CD4-positive, alpha-beta T cell treated with Interleukin-15 for 1 hour (primary cell): ENCODE results near the gene NFYC.

Experiments used
- DNase-seq: peaks from one replicate; pipeline ENCODE4 v3.0.0-alpha.2; 2020

Gene NFYC

DNA sequence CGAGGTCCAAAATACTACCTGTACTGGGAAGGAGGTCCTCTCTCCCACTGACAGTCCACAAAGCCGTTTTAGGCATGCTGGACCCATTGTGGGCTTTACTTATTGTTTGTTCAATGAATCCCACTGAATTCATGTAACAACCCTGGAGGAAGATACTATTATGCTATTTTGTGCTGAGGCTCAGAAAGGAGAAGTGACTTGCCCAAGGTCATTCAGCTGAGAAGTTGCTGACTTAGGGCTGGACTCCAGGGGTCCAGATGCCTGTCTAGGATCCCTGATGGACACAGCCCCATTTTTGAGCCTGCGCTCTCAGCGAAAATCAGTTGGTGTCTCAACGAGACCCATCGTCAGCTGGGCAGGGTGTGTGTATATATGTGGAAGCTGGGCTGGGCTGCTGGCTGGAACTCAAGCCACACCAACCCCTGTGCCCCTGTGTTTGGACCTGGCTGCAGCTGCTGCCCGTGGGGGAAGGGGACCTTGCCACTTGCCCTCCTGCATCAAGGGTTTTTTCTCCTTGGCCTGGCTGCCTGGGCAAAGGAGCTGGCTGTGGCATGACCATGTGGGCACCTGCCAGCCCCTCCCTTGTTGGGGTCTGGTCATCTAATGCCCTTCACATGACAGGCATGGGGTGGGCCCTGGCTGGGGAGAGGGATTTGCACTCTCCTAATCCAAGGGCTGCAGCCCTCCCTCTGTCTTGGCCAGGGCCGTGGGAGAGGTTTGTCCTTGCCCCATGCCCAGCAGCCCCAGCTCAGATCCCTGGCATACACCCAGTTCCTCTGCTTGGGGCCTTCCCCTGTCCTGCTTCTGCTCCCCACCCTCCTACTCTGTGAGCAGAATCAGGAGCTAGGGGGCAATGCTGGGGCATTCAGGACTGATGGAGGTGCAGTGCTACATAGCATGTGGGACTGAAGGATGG lies 107.1 kb downstream of the NFYC start:
- DNase-seq: no peak

DNA sequence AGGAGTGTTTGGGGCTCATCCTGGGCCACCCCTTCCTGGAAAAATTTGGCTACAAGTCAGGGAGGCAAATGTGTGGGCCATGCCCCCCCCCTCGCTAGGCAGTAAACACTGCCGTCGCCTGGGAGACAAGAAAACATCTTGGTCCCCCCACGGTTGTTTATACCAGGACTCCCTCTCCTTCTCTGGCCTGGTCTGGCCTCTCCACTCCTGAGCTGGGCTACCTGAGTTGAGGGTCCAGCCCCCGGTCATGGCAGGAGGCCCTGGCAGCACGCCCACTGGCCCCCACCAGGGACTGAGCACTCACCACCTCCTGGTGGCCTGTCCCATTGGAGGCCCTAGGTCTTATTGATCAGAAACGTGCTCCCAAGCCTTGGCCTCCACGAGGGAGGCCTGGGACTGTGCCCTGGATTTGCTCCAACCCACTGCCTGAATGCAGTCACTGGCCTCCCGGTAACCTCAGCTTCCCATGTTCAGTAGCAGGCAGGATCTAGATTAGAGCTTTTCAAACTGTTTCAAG lies 107.9 kb downstream of the NFYC start:
- no peak for DNase-seq

DNA sequence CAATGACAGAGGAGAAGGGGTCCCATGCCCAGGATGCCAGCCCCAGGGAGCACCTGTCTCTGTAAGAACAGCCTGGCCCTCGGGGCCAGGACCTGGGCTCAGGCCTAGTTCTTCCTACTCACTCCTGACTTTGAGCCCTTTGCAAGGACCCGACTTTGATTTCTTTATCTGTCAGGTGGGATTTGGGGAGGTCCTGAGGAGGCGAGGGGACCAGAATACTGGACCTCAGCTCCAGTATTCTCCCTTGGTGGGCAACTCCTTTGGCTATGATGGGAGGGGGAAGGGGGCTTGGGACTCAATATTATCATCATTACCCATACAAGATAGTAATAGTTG lies 110.2 kb downstream of the NFYC start:
- no peak for DNase-seq

DNA sequence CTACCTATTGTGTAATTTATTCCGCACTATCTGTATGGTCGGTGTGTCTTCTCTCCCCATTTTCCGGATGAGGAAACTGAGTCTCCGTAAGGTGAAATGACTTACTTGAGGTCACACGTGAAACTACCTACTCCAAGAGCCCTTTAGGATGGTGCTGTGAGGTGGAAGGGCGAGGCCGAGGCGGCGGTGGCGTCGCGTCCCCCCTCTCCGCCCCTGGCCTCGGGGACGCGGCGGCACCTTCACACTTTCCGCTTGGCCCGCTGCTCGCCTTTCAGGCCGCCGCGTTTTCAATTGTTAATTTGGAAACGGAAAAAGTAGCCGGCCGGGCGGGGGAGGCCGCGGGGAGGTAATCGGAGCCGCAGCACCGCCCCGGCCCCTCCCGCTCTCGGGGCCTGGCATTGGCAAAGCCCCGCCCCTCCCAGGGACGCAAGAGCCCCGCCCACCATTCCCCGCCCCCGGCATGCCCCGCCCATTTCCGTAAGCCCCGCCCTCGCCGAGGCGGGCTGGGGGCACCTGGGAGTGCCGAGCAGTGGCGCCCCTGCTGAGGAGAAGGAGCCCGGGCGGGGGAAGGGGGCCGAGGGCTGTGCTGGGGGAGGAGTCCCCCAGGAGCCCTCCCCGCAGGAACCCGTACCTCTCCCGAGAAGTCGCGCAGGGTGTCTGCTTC lies 110.7 kb downstream of the NFYC start:
- DNase-seq: peak; percentile 89

DNA sequence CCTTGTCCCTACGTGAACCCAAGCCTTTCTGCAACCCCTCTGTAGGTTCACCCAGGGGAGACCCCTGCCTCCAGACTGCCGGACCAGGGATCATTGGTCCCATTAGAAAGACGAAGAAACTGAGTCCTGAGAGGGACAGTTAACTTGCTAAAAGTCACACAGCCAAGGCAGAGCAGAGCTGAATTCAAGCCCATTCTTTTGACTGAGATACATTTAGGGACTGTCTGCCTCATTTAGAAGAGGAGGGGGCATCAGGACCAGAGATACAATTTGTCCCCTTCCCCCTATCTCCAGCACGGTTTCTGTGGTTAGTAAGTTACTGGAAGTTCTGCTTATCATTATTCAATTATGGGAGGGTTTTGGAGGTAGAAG lies 111.2 kb downstream of the NFYC start:
- DNase-seq: no peak

DNA sequence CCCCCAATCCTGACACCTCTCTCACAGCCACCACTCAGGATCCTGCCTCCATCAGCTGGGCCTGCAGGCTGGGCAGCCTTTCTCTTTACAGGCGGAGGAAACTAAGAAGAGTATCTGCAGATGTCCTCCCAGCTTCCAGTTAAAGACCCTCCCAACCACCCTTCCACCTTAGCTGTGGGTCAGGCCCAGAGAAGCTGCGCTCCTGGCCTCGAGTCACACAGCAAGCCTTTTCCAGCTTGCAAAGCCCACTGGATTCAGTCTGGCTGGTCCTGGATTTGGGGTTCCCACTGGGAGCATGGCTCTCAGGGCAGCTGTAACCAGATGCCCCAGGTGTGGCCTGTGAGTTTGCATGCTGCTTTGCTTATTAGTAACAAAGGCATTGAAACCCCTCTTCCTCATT lies 111.9 kb downstream of the NFYC start:
- DNase-seq: no peak

DNA sequence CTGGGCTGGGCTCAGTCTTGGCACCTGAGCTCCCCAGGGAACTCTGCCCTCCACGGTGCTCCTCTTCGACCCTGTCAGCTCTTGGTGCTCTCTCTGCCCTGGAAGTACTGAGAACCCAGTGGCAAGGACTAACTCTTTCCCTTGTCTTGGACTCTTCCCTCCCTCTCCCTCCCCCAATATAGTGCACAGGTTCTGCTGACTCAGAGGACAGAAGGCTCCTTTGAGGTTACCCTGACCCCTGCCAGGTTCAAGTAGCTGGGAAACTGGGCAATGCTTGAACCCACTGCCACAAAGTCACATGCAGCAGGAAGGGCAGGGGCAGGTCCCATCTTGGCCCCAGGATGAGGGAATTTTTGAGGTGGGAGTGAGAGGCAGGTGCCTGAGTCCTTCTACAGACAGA lies 112.4 kb downstream of the NFYC start:
- DNase-seq: no peak

DNA sequence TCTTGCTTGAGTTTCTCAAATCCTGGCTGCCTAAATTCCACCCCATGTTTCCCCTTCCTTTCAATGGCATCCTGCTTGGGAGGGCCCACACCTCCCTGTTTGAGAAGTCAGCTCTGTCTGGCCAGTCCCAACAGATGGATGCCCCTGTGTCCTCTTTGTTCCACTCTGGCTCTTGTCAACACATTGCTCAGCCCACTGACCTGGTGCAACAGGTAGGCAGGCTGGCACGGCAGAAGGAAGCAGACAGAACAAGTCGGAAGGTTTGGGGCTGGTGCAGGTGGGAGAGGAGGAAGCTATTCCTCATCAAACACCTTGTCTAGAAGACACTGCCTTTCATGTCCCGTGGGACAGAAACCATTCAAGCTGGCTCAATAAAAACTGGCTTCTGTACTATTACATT lies 114.7 kb downstream of the NFYC start:
- DNase-seq: no peak

DNA sequence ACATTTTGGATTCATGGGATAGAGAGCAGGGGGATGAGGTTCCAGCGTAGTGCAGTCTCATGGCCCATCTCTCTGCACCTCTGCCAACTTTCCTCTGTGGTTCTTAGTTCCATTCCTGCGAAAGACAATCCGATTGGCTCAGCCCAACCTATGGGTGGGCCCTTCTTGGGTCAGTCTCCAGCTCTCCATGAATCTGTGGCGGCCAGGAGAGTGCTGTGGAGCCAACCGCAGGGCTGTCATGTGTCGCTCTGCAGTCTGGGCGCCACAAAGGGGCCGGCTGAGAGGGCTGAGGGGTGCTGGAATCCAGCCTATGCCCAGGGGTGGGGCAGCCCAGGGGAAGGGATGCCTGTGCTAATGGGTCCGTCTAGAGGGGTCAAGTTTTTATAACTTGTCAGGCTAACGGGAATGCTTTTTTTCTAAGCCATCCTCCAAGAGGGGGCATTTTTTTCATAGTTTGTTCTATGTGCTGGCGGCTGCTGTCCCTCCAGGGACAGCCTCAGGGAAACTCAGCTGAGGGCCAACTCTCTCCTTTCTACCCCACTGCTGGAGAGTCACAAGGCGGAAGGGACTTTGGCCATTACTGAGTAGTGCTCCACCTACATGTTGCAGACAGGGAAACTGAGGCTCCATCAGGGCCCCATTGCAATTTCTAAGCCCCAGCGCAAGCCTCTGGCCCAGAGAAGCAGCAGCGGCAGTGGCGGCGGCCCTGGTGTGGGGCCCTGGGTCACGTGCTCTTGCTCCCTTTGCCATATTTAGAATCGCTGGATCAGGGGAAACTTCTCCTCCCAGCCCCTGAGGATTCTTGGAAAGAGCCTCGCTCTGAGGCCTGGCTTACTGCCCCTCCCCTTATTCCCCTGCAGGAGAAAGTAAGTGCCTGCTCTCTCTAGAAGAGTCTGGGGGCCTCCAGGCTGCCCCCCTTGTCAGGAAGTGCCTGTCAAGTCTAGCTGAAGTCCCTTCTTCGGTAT lies 115.5 kb downstream of the NFYC start:
- no peak for DNase-seq

DNA sequence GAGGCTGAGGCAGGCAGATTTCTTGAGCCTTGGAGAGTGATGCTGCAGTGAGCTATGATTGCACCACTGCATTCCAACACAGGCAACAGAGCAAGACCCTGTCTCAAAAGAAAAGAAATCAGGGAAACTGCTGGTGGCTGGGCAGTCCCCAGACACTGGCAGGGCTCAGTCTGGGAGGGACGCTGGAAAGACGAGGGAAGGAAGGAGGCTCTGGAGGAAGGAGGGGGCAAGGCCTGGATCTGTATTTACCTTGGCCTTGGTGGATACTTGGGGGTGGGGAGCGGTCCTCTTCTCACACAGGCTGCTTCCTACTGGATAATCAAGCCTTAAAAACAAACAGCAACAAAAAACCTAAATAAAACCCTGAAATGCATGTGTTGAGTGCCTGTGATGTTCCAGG lies 116.5 kb downstream of the NFYC start:
- no peak for DNase-seq

DNA sequence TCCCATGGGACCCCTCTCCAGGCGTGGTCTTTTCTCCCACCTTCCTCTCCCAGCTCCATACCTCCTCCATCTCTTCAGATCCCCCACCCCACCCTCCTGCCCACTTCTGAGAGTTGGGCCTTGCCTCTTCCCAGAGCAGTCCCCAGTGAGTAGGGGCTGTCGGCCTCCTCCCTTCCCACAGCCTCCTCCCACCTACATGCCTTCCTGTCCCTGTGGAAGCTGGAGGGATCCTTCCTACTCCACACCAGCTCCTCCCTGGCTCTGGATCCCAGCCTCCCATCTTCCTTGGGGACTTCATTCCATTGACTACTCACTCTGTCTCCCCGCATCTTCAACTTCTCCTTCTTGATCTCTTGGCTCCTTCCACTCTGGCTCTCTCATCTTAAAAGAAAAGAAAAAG lies 116.9 kb downstream of the NFYC start:
- DNase-seq: no peak

DNA sequence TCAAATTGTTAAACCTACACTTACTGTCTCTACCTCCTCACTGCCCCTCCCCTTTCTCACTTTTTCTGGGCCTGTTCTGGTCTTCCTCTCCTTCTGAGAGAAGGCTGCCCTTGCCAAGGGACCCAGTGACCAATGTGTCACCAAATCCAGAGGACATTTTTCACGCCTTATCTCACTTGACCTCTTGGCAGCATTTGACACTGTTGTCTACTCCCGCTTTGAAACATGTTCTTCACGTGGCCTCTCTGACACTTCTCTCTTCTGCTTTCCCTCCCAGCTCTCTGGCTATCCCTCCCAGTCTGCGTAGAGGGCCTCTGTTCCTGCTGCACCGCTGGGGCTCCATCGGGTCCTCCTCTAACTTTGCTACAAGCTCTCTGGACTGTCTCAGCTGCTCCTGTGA lies 117.4 kb downstream of the NFYC start:
- DNase-seq: no peak

DNA sequence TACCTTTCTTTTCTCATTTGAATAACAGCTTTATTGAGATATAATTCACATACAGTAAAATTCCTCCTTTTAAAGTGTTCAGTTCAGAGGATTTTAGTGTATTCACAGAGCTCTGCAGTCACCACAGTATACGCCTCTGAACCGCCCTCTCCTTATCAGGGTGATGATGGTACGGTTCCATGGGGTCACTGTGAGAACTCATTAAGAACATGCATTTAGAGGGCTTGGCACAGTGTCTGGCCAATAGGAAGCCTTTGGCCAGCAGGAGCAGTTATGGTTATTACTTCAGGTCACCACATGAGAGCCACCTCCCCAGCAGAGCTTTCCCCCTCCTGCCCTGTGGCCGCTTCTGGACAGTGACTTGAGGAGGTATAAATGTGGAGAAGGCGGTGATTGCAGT lies 119.4 kb downstream of the NFYC start:
- DNase-seq: no peak

DNA sequence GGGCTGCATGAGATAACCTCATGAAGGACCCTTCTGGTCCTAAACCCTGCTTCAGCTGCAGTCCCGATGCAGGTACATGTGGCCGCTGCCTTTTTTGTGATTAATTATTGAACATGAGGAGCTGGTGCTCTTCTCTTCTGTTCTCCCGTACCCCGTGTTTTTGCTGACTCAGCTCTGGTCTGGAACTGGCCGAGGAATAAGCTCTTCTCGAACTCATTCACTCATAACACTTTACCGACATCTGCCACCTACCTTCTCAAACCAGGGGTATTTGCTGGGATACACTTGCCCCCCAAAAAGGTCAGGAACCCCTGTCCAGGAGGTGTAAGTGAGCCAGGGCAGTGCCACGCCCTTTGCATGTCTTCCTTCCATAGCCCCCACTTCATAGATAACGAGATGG lies 123.9 kb downstream of the NFYC start:
- no peak for DNase-seq

DNA sequence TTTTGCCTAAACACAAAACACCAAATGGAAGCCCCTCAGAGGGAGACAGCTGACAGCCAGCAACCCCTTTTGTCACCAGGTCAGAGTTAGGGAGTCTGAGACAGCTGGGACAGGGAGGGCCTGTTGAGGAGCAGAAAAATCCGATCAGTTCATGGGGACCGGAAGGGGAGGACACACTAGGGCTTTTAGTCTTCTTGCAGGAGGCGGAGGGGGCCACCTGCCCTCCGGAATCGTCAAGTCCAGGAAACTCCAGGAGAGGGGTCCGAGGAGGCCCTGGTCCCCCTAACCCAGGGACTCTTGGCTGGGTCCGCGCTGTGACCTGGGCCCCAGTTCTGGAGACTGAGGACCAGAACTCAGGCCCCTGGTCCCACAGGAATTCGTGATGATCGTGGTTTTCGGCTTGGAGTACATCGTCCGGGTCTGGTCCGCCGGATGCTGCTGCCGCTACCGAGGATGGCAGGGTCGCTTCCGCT lies 126.3 kb downstream of the NFYC start:
- DNase-seq: no peak

DNA sequence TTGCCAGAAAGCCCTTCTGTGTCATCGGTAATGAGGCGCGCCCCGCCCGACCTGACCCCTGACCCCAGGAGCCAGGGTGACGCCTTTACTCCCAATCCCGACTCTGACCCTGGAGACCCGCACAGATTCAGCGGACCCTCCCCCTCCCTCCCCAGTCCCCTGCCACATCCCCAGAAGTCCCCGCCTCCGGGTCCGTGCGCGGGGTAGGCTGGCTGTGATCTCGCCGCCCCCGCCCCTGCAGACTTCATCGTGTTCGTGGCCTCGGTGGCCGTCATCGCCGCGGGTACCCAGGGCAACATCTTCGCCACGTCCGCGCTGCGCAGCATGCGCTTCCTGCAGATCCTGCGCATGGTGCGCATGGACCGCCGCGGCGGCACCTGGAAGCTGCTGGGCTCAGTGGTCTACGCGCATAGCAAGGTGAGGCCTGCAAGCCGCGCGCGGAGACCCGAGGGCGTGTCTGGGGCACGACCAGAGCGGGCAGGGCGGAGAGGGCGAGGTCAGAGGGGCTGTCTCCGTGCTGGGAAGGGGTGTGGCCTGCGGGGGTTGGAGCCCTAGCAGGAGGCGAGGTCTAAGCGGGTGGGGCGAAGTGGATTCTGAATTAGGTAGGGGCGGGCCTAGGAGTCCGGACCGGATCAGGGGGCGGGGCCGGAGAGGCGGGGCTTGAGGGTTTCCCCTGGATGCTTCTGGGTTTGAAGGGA lies 126.9 kb downstream of the NFYC start:
- peak; percentile 92 for DNase-seq

DNA sequence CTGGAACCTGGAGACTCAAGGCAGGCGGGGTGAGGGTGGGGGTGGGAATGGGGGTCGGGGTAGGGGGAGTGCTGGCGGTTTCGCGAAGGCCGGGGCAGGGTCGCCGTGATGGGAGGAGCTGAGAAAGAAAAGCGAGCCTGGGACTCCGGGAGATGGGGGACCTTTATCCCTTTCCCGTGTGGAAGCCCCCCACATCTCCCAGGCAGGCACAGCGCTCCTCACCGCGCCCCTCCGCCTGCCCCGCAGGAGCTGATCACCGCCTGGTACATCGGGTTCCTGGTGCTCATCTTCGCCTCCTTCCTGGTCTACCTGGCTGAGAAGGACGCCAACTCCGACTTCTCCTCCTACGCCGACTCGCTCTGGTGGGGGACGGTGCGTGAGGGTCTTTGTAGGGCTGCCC lies 127.6 kb downstream of the NFYC start:
- DNase-seq: no peak

DNA sequence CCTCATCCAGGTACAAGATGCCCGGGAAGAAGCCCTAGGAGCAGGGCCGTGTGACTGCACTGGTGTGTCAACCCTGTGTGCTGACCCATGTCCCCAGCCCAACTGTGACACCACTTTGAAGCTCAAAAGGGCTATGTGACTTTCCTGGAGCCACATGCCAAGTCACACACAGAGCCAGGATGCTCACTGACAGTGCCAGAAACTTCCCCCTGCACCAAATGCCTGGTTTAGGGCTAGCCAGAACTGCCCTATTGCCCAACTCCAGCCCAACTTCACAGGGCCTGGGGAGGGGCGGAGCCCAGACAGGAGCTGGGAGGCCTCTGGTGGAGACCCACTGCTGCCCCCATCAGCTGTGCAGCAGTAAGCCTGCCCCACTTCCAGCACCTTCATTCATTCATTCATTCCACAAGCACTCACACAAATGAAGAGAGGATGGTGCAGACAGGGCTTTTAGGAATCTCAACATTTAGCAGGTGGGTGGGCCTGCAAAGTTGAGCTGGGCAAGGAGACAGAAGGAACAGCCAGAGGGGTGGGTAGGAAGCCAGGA lies 128.8 kb downstream of the NFYC start:
- no peak for DNase-seq
